ENCODE measurements around the gene LRRC71. TPM values are rescaled to one million over a fixed set of nuclear protein-coding genes. Genes with fewer than 3 reads are reported as not detected.
A peak's percentile ranks its signal among the peaks of the same experiment; 100 is the strongest.

Gene LRRC71
- total RNA-seq, 1 donor from 2014 or later = not detected

- Mint-ChIP-seq H3K9me3 (no peaks in the 10 kb centered on the region), H3K4me1 (peaks cover 16% of the 10 kb centered on the region), H3K27me3 (peaks cover 37% of the 10 kb centered on the region), H3K36me3 (ENCODE audit: low read depth) (no peaks in the 10 kb centered on the region), H3K4me3 (no peak overlapping the region), H3K27ac (no peak overlapping the region)
- no peak for DNase-seq
- intact Hi-C loops (cut with micrococcal nuclease) = no loop called here
Measured at GRCh38 chr1:156895927-156896326, 24.5 kb upstream of the LRRC71 start.

GRCh38 chr1:156896490-156897033 lies 23.9 kb upstream of the LRRC71 start:
- no peak for DNase-seq
- intact Hi-C loops (cut with micrococcal nuclease) = no loop called here
- no peak overlapping the region for H3K4me3 Mint-ChIP-seq
- H3K9me3 Mint-ChIP-seq = no peaks in the 10 kb centered on the region
- H3K4me1 Mint-ChIP-seq = peaks cover 16% of the 10 kb centered on the region
- H3K27me3 Mint-ChIP-seq = peaks cover 37% of the 10 kb centered on the region
- H3K27ac Mint-ChIP-seq = no peak overlapping the region
- no peaks in the 10 kb centered on the region for H3K36me3 Mint-ChIP-seq (ENCODE audit: low read depth)

GRCh38 chr1:156897078-156897825 lies 23.2 kb upstream of the LRRC71 start:
- H3K4me3 Mint-ChIP-seq = no peak overlapping the region
- peaks cover 11% of the 10 kb centered on the region for H3K4me1 Mint-ChIP-seq
- intact Hi-C loops (cut with micrococcal nuclease) = no loop called here
- no peaks in the 10 kb centered on the region for H3K9me3 Mint-ChIP-seq
- peak overlapping the region; percentile 65 for H3K27ac Mint-ChIP-seq
- DNase-seq = no peak
- peaks cover 35% of the 10 kb centered on the region for H3K27me3 Mint-ChIP-seq
- H3K36me3 Mint-ChIP-seq (ENCODE audit: low read depth) = no peaks in the 10 kb centered on the region

- H3K4me1 Mint-ChIP-seq = peaks cover 9% of the 10 kb centered on the region
- DNase-seq = peak; percentile 73
- intact Hi-C loops (cut with micrococcal nuclease) = no loop called here
Measured at GRCh38 chr1:156898161-156898566, 22.3 kb upstream of the LRRC71 start.

GRCh38 chr1:156898971-156899664 lies 21.3 kb upstream of the LRRC71 start:
- peaks cover 28% of the 10 kb centered on the region for H3K27me3 Mint-ChIP-seq
- H3K9me3 Mint-ChIP-seq = no peaks in the 10 kb centered on the region
- no peak overlapping the region for H3K27ac Mint-ChIP-seq
- peaks cover 9% of the 10 kb centered on the region for H3K4me1 Mint-ChIP-seq
- H3K36me3 Mint-ChIP-seq (ENCODE audit: low read depth) = no peaks in the 10 kb centered on the region
- no peak overlapping the region for H3K4me3 Mint-ChIP-seq
- intact Hi-C loops (cut with micrococcal nuclease) = no loop called here
- DNase-seq = no peak

More at GRCh38 chr1:156898161-156898566, 22.3 kb upstream of the LRRC71 start:
- peaks cover 34% of the 10 kb centered on the region for H3K27me3 Mint-ChIP-seq
- H3K9me3 Mint-ChIP-seq = no peaks in the 10 kb centered on the region
- H3K27ac Mint-ChIP-seq = peak overlapping the region; percentile 57
- no peaks in the 10 kb centered on the region for H3K36me3 Mint-ChIP-seq (ENCODE audit: low read depth)
- H3K4me3 Mint-ChIP-seq = no peak overlapping the region

GRCh38 chr1:156899956-156900718 lies 20.3 kb upstream of the LRRC71 start:
- peaks cover 9% of the 10 kb centered on the region for H3K4me1 Mint-ChIP-seq
- no peak for DNase-seq

GRCh38 chr1:156900896-156901589 lies 19.4 kb upstream of the LRRC71 start:
- H3K4me3 Mint-ChIP-seq = no peak overlapping the region
- H3K27ac Mint-ChIP-seq = no peak overlapping the region
- DNase-seq = no peak
- no peaks in the 10 kb centered on the region for H3K36me3 Mint-ChIP-seq (ENCODE audit: low read depth)
- H3K4me1 Mint-ChIP-seq = peaks cover 9% of the 10 kb centered on the region
- H3K27me3 Mint-ChIP-seq = peaks cover 23% of the 10 kb centered on the region
- intact Hi-C loops (cut with micrococcal nuclease) = no loop called here
- H3K9me3 Mint-ChIP-seq = no peaks in the 10 kb centered on the region

More at GRCh38 chr1:156899956-156900718, 20.3 kb upstream of the LRRC71 start:
- Mint-ChIP-seq H3K27ac (no peak overlapping the region), H3K4me3 (no peak overlapping the region), H3K36me3 (ENCODE audit: low read depth) (no peaks in the 10 kb centered on the region), H3K9me3 (no peaks in the 10 kb centered on the region), H3K27me3 (peaks cover 23% of the 10 kb centered on the region)
- intact Hi-C loops (cut with micrococcal nuclease) = no loop called here

GRCh38 chr1:156901590-156901900 lies 18.9 kb upstream of the LRRC71 start:
- H3K36me3 Mint-ChIP-seq (ENCODE audit: low read depth) = no peaks in the 10 kb centered on the region
- no peak overlapping the region for H3K27ac Mint-ChIP-seq
- intact Hi-C loops (cut with micrococcal nuclease) = no loop called here
- DNase-seq = no peak
- peaks cover 23% of the 10 kb centered on the region for H3K27me3 Mint-ChIP-seq
- no peaks in the 10 kb centered on the region for H3K9me3 Mint-ChIP-seq
- no peak overlapping the region for H3K4me3 Mint-ChIP-seq
- H3K4me1 Mint-ChIP-seq = peaks cover 9% of the 10 kb centered on the region

- Mint-ChIP-seq H3K9me3 (no peaks in the 10 kb centered on the region), H3K36me3 (ENCODE audit: low read depth) (no peaks in the 10 kb centered on the region), H3K27me3 (peaks cover 23% of the 10 kb centered on the region), H3K4me3 (no peak overlapping the region), H3K27ac (no peak overlapping the region), H3K4me1 (peaks cover 13% of the 10 kb centered on the region)
- DNase-seq = no peak
- intact Hi-C loops (cut with micrococcal nuclease) = no loop called here
Measured at GRCh38 chr1:156901966-156902915, 18.2 kb upstream of the LRRC71 start.

GRCh38 chr1:156903328-156904091 lies 16.9 kb upstream of the LRRC71 start:
- Mint-ChIP-seq H3K4me1 (peaks cover 11% of the 10 kb centered on the region), H3K4me3 (no peak overlapping the region), H3K27ac (no peak overlapping the region), H3K9me3 (no peaks in the 10 kb centered on the region), H3K36me3 (ENCODE audit: low read depth) (no peaks in the 10 kb centered on the region), H3K27me3 (peaks cover 18% of the 10 kb centered on the region)
- intact Hi-C loops (cut with micrococcal nuclease) = no loop called here
- DNase-seq = no peak

GRCh38 chr1:156904187-156904959 lies 16.1 kb upstream of the LRRC71 start:
- intact Hi-C loops (cut with micrococcal nuclease) = no loop called here
- peaks cover 12% of the 10 kb centered on the region for H3K27me3 Mint-ChIP-seq
- no peak overlapping the region for H3K27ac Mint-ChIP-seq

More at GRCh38 chr1:156904187-156904959, 16.1 kb upstream of the LRRC71 start:
- Mint-ChIP-seq H3K9me3 (no peaks in the 10 kb centered on the region), H3K36me3 (ENCODE audit: low read depth) (no peaks in the 10 kb centered on the region), H3K4me3 (no peak overlapping the region), H3K4me1 (peaks cover 7% of the 10 kb centered on the region)
- DNase-seq = no peak

Data from activated CD4-positive, alpha-beta T cell treated with anti-CD3 and anti-CD28 coated beads, Interleukin-2, amount 10 ng/mL, durations not matched to agents 24 days and 14 days (primary cell).